HepG2 (cell line): ENCODE data around the gene DPH7. TPM values are rescaled to one million over a fixed set of nuclear protein-coding genes. Genes with fewer than 3 reads are reported as not detected.

Experiments used
- ATAC-seq: fragments of 200-7000 bp; cut with Tn5 transposase; 3 replicates; pipeline ENCODE4 v1.9.1; 2020; ENCODE audit warnings: mild to moderate bottlenecking, moderate library complexity
- BruUV-seq: library from RNA; stranded (reverse); fragments of 400-500 nt; replicated peaks from 2 replicates; lab custom pipeline; 2021; lab: Mats Ljungman, UMichigan
- CTCF ChIA-PET: fragments of 300-600 bp; formaldehyde crosslinking; extraction: SDS; loops from one replicate; lab custom pipeline; 2021; ENCODE audit warnings: low total read pairs, inconsistent platforms, low intra/inter-chr PET ratio; lab: Yijun Ruan, JAX
- POLR2A ChIA-PET: fragments of 350-600 bp; sonication (Branson Sonifier 250); formaldehyde crosslinking; loops from one replicate; lab custom pipeline; 2020; ENCODE audit warnings: antibody characterized with exemption, inconsistent platforms; lab: Yijun Ruan, JAX
- DNase-seq: peaks from one replicate; pipeline ENCODE4 v3.0.0-alpha.2; 2015; ENCODE audit warnings: low spot score
- FAIRE-seq: peaks from 3 replicates; lab custom pipeline; 2011; peaks lifted over from hg19 to GRCh38; lab: Jason Lieb, UNC
- H2AFZ ChIP-seq: one replicate; pipeline ENCODE4 v1.6.1; 2011; ENCODE audit warnings: low read length, inconsistent platforms
- H3K27ac ChIP-seq: fragments of 300-600 bp; 3 replicates; pipeline ENCODE4 v1.8.0; 2011; ENCODE audit warnings: mixed run types, mild to moderate bottlenecking, mixed read lengths, low read length, inconsistent platforms; ENCODE audit not compliant: insufficient read depth; ENCODE audit errors: extremely low read length
- H3K27me3 ChIP-seq, 2 experiments: fragments of 200-600 bp in 1 of 2; 2 replicates in 1 of 2; 3 replicates in 1 of 2; pipeline versions ENCODE4 v1.6.0 to v1.8.0; 2011; ENCODE audit warnings: low read length in 2 of 2, mild to moderate bottlenecking in 2 of 2, moderate library complexity in 2 of 2, inconsistent platforms in 1 of 2; ENCODE audit not compliant: insufficient read depth in 2 of 2, control insufficient read depth in 1 of 2
- H3K36me3 ChIP-seq, 2 experiments: fragments of 200-600 bp in 1 of 2; replicated peaks in 1 of 2; 2 replicates in 1 of 2; 3 replicates in 1 of 2; pipeline versions ENCODE4 v1.5.1 to v1.8.0; 2011; ENCODE audit warnings: low read length in 2 of 2, inconsistent platforms in 1 of 2; ENCODE audit not compliant: insufficient read depth in 2 of 2, control insufficient read depth in 1 of 2
- H3K4me1 ChIP-seq: 2 replicates; pipeline ENCODE4 v1.5.1; 2012; ENCODE audit warnings: low read length, inconsistent platforms; ENCODE audit not compliant: insufficient read depth
- H3K4me2 ChIP-seq: 2 replicates; pipeline ENCODE4 v1.6.0; 2011; ENCODE audit warnings: low read depth, low read length, inconsistent platforms
- H3K4me3 ChIP-seq, 3 experiments: fragments of 200-600 bp in 1 of 3; sonication (generic), shearing (Covaris generic) in 1 of 3; replicated peaks in 1 of 3; 2 replicates each; pipeline ENCODE4 v1.5.1; 2011 to 2016; ENCODE audit warnings: low read length in 3 of 3, inconsistent platforms in 2 of 3, low read depth in 2 of 3, mild to moderate bottlenecking in 2 of 3, control low read depth in 1 of 3, mixed read lengths in 1 of 3; ENCODE audit not compliant: insufficient read depth in 1 of 3
- H3K79me2 ChIP-seq: one replicate; pipeline ENCODE4 v1.6.1; 2011; ENCODE audit warnings: low read length, inconsistent platforms; ENCODE audit not compliant: insufficient read depth
- H3K9ac ChIP-seq: 2 replicates; pipeline ENCODE4 v1.6.0; 2011; ENCODE audit warnings: mild to moderate bottlenecking, low read depth, low read length, inconsistent platforms; ENCODE audit not compliant: insufficient read depth
- H3K9me3 ChIP-seq: 2 replicates; pipeline ENCODE4 v1.5.1; 2012; ENCODE audit warnings: mild to moderate bottlenecking, low read length
- H4K20me1 ChIP-seq: 2 replicates; pipeline ENCODE4 v1.6.0; 2011; ENCODE audit warnings: inconsistent platforms, mild to moderate bottlenecking, low read length, moderate library complexity; ENCODE audit not compliant: insufficient read depth
- GZF1 ChIP-seq: sonication (generic); formaldehyde crosslinking; IDR thresholded peaks from 2 replicates; pipeline ENCODE4 v1.5.1; 2020; ENCODE audit warnings: mild to moderate bottlenecking, missing genetic modification reagents
- KIAA2018 ChIP-seq: sonication (generic); formaldehyde crosslinking; IDR thresholded peaks from 2 replicates; pipeline ENCODE4 v1.5.0; 2020; ENCODE audit warnings: mild to moderate bottlenecking, missing genetic modification reagents, borderline replicate concordance
- RBM22 ChIP-seq: fragments of 200-400 bp; formaldehyde crosslinking; optimal IDR thresholded peaks from 2 replicates; pipeline ENCODE3; 2017; ENCODE audit warnings: mild to moderate bottlenecking, low read length, moderate library complexity
- WGBS: methylation state at CpG from one replicate; pipeline ENCODE4 v1.1.6; 2017; ENCODE audit warnings: low lambda C conversion rate; 5-methylcytosine and 5-hydroxymethylcytosine counted together
- in situ Hi-C: cut with HindIII; loops from 2 replicates; pipeline ENCODE4 v1.10.0; 2017; ENCODE audit warnings: low pct_unique_long_range_greater_than_20kb; ENCODE audit not compliant: extremely low pct_ligation_motif_present
- intact Hi-C: fragments of 100-400 bp; cut with micrococcal nuclease; formaldehyde crosslinking; loops from one replicate; pipeline ENCODE4 v1.10.0; 2022; ENCODE audit not compliant: unreplicated experiment
- polyA plus RNA-seq, 8 experiments: library from polyadenylated mRNA; depleted of rRNA in 3 of 8; stranded (reverse) in 7 of 8; unstranded in 1 of 8; fragments of >200 nt; fragmentation: Illumina TruSeq in 4 of 8; extraction: Trizol in 4 of 8; gene quantifications; 2 replicates each; pipeline versions ENCODE4 v1.2.1 to v1.2.3, GENCODE V29; 2011 to 2016; ENCODE audit warnings: low read depth in 4 of 8, missing spikeins in 1 of 8, mixed read lengths in 1 of 8; ENCODE audit not compliant: insufficient read depth in 1 of 8
- total RNA-seq, 5 experiments: library from RNA; depleted of rRNA; stranded (reverse); fragments of >200 nt; fragmentation: Illumina TruSeq; extraction: Trizol; gene quantifications; 2 replicates each; pipeline ENCODE4 v1.2.3, GENCODE V29; 2016; ENCODE audit warnings: low read depth in 1 of 5

DPH7 gene
- total and polyA plus RNA-seq, 2 of the 13 experiments (the other 11 are each of a cell fraction or from before 2014, with no cell fraction given): 27.6 to 31.6 TPM

GRCh38 chr9:137516144-137516917 is 62.4 kb downstream of the DPH7 start:
- H3K4me3 ChIP-seq: no peak overlapping the region
- DNase-seq: no peak
- CTCF ChIA-PET: no interaction called here
- H3K27ac ChIP-seq: no peak overlapping the region
- no peak overlapping the region for H3K9ac ChIP-seq
- FAIRE-seq: no peak
- POLR2A ChIA-PET: no interaction called here
- no peaks in the 10 kb centered on the region for H3K79me2 ChIP-seq
- peak; percentile 44 for ATAC-seq
- H3K9me3 ChIP-seq: no peaks in the 10 kb centered on the region; the same call in 1 of the 2 replicates
- 67% methylated on average over 5 of the region's 10 CpGs for WGBS
- H2AFZ ChIP-seq: no peak overlapping the region
- in situ Hi-C loops (no loop called here), intact Hi-C loops (no loop called here)
- no peaks in the 10 kb centered on the region for H3K4me1 ChIP-seq
- no peak overlapping the region for H3K4me2 ChIP-seq
- no peaks in the 10 kb centered on the region for H4K20me1 ChIP-seq
- no peaks in the 10 kb centered on the region for H3K36me3 ChIP-seq
- H3K27me3 ChIP-seq: no peaks in the 10 kb centered on the region
- BruUV-seq: no TSS peak
- TF ChIP-seq GZF1 (CRISPR knock-in tag) (no peak), RBM22 (no peak), KIAA2018 (CRISPR knock-in tag) (no peak)
